Heart left ventricle (tissue), 16 donors: ENCODE results near the gene TMEM119. TPM values are rescaled to one million over a fixed set of nuclear protein-coding genes. Genes with fewer than 3 reads are reported as not detected.

Experiments
- ATAC-seq, 4 donors: fragments of 200-7000 bp; cut with Tn5 transposase; one replicate each; pipeline ENCODE4 v1.9.1; 2020 to 2022; ENCODE audit warnings: moderate library complexity in 4 of 4, mild to moderate bottlenecking in 3 of 4, moderate number of reproducible peaks in 1 of 4
- DNase-seq, 5 donors: peaks; one replicate each; pipeline ENCODE4 v3.0.0-alpha.2; 2020
- H3K27ac ChIP-seq, 12 donors: fragments of 200-600 bp; sonication (generic) in 4 of 12; one replicate each; pipeline versions ENCODE4 v1.5.0 to v1.8.0; 2016 to 2022; ENCODE audit warnings: mild to moderate bottlenecking in 2 of 12
- H3K27me3 ChIP-seq, 9 donors: fragments of 200-600 bp; sonication (generic) in 2 of 9; one replicate each; pipeline versions ENCODE4 v1.5.1 to v1.8.0; 2016 to 2022; ENCODE audit warnings: mild to moderate bottlenecking in 3 of 9
- H3K36me3 ChIP-seq, 9 donors: fragments of 200-600 bp; sonication (generic) in 2 of 9; one replicate each; pipeline versions ENCODE4 v1.5.0 to v1.8.0; 2018 to 2022; ENCODE audit warnings: mild to moderate bottlenecking in 2 of 9
- H3K4me1 ChIP-seq, 12 donors: fragments of 200-600 bp; sonication (generic) in 4 of 12; one replicate each; pipeline versions ENCODE4 v1.5.0 to v1.8.0; 2016 to 2022; ENCODE audit warnings: mild to moderate bottlenecking in 3 of 12
- H3K4me3 ChIP-seq, 12 donors: fragments of 200-600 bp; sonication (generic) in 4 of 12; one replicate each; pipeline versions ENCODE4 v1.5.0 to v1.8.0; 2017 to 2022; ENCODE audit warnings: mild to moderate bottlenecking in 9 of 12, moderate library complexity in 4 of 12
- H3K9me3 ChIP-seq, 12 donors: fragments of 200-600 bp; sonication (generic) in 4 of 12; one replicate each; pipeline versions ENCODE4 v1.5.0 to v1.8.0; 2016 to 2022; ENCODE audit warnings: mild to moderate bottlenecking in 1 of 12
- CTCF ChIP-seq, 12 donors: fragments of 200-600 bp; sonication (generic) in 4 of 12; IDR thresholded peaks; one replicate each; pipeline versions ENCODE4 v1.5.0 to v1.8.0; 2018 to 2022; ENCODE audit warnings: antibody characterized with exemption in 12 of 12, mild to moderate bottlenecking in 5 of 12
- POLR2A ChIP-seq, 2 donors: fragments of 450-650 bp; IDR thresholded peaks; one replicate each; pipeline ENCODE4 v1.6.1; 2017; ENCODE audit warnings: antibody characterized with exemption in 2 of 2, mild to moderate bottlenecking in 2 of 2, moderate library complexity in 2 of 2
- WGBS, 4 donors: extraction: QIAGEN DNeasy Blood & Tissue Kit in 2 of 4; methylation state at CpG; one replicate each; pipeline versions ENCODE4 v1.1.5 to v1.1.7; 2013 to 2018; 5-methylcytosine and 5-hydroxymethylcytosine counted together
- intact Hi-C, 10 donors: fragments of 100-400 bp; cut with DNase I; formaldehyde crosslinking; loops; one replicate each; pipeline versions ENCODE4 v1.11.1 to v1.14.2; 2022
- polyA plus RNA-seq, 2 donors: library from polyadenylated mRNA; stranded (reverse); fragments of 200-250 nt; gene quantifications; one replicate each; pipeline ENCODE4 v1.2.3, GENCODE V29; 2013
- total RNA-seq, 9 donors: library from RNA; depleted of rRNA in 2 of 9; stranded (reverse); fragments of >200 nt in 2 of 9; fragmentation: NEBNext Ultra II Directional in 3 of 9; extraction: Animal tissue kit (Norgen Biotek cat#: 25700) in 3 of 9; gene quantifications; one replicate each; pipeline versions ENCODE4 v1.1.0 to v1.2.4, GENCODE V29; 2016 to 2023
- donor health status: ischemic (EF 13 %, LVEDD 7.1; RV severe dilation, severe dysfunction).
- donor health status: healthy with polysubstance abuse.
- donor health status: DM: no; HTN: yes; CAD: no.
- donor health status: DM: no; HTN: no; CAD: no.
- donor health status: ischemic (EF 25% LVEDD 6.9; RV normal size, moderate dysfunction).
- donor health status: ischemic (EF 25% LVEDD 5.7; RV mildly dilated, moderate dysfunction).
- donor health status: healthy.
- donor health status: DM: yes; HTN: yes; CAD: no.
- donor health status: ischemic (EF 35%, LVEDD 5.7; RV mildly dilated, moderate dysfunction).
- donor health status: nonischemic (EF 11% LVEDD 7.7; RV severe dilation, severe dysfunction).
- donor health status: DM: yes; HTN: yes; CAD: no.
- donor health status: PGD.
- donor health status: ischemic (EF 29% LVEDD 5.4; RV normal size, mild dysfunction).
- donor health status: nonischemic (EF 23%, LVEDD 6.1; RV moderate dilation, normal function).

Gene TMEM119
- total and polyA plus RNA-seq, 11 donors, result 0.19 to 11.0 (median 2.2) TPM

GRCh38 chr12:108564724-108565123 is 33.2 kb downstream of the TMEM119 start:
- peaks cover 0 to 61% (median 59%) of the 10 kb centered on the region in 9 donors for H3K36me3 ChIP-seq
- no peaks in the 10 kb centered on the region for H3K9me3 ChIP-seq
- no peak overlapping the region for H3K4me3 ChIP-seq
- no peaks in the 10 kb centered on the region for H3K27me3 ChIP-seq
- H3K4me1 ChIP-seq, result peaks cover 0 to 70% (median 42%) of the 10 kb centered on the region in 12 donors
- no peak for DNase-seq
- intact Hi-C loops, result loop anchor here (1.0 to 10.0 kb wide), 14 partner anchors 53 to 533 kb away; partner anchors contain the start of genes ALKBH2 (in 8 of the 10), UNG (in 5 of the 10), CORO1C (in 2 of the 10) and SSH1 (in 2 of the 10)
- ATAC-seq, result no peak
- no peak for TF ChIP-seq CTCF (IDR thresholded peaks at IDR 0.05)
- no peak for TF ChIP-seq POLR2A (IDR thresholded peaks at IDR 0.05)
- H3K27ac ChIP-seq, result peak overlapping the region in 9 of 12 donors; percentile 3 to 96 (median 70)

DNA sequence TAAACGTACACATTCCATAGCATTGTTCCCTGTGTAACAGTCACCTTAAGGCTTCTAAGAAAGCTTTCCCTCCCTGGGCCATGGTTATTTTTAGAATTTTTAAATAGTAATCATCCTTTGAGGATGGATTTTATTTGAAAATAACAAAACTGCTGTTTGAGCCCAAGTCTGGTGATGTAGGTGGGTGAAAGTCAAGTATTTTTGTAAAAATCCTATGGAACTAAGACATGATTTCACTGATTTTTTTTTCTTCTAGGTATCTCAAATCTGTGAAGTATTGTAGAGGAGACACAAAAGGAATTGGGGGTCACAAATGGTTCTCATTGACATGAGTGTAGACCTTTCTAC is 34.1 kb downstream of the TMEM119 start:
- Histone ChIP-seq H3K4me1 (peaks cover 3 to 79% (median 51%) of the 10 kb centered on the region in 12 donors), H3K36me3 (peaks cover 0 to 51% (median 49%) of the 10 kb centered on the region in 9 donors), H3K27me3 (no peaks in the 10 kb centered on the region), H3K27ac (peak overlapping the region in 11 of 12 donors; percentile 15 to 98 (median 95)), H3K9me3 (no peaks in the 10 kb centered on the region), H3K4me3 (peak overlapping the region in 10 of 12 donors; percentile 1 to 100 (median 92))
- no peak for ATAC-seq
- TF ChIP-seq CTCF (IDR thresholded peaks at IDR 0.05) (peak in 1 of 12 donors; percentile 12), POLR2A (IDR thresholded peaks at IDR 0.05) (no peak)
- no peak for DNase-seq
- WGBS, 4 donors, result 0 to 5% (median 2%) methylated on average over 1 of the region's 1 CpG
- intact Hi-C loops, result loop anchor here (1.0 to 10.0 kb wide), 16 partner anchors 54 to 534 kb away; partner anchors contain the start of genes ALKBH2 (in 7 of the 10), UNG (in 5 of the 10), SSH1 (in 3 of the 10) and CORO1C (in 2 of the 10)

- 0 to 1% (median 1%) methylated on average over 14 of the region's 14 CpGs for WGBS, 4 donors
- no peaks in the 10 kb centered on the region for H3K9me3 ChIP-seq
- peak; percentile 44 to 65 (median 56) for ATAC-seq
- H3K4me3 ChIP-seq, result peak overlapping the region; percentile 67 to 100 (median 89)
- TF ChIP-seq CTCF (IDR thresholded peaks at IDR 0.05) (peak; percentile 71 to 95 (median 88)), POLR2A (IDR thresholded peaks at IDR 0.05) (no peak)
- H3K36me3 ChIP-seq, result peaks cover 0 to 49% (median 46%) of the 10 kb centered on the region in 9 donors
- H3K27ac ChIP-seq, result peak overlapping the region; percentile 81 to 98 (median 95)
- no peaks in the 10 kb centered on the region for H3K27me3 ChIP-seq
- peak; percentile 84 to 91 (median 86) for DNase-seq
- intact Hi-C loops, result loop anchor here (1.0 to 10.0 kb wide), 15 partner anchors 54 to 534 kb away; partner anchors contain the start of genes ALKBH2 (in 6 of the 10), UNG (in 5 of the 10), SSH1 (in 3 of the 10) and CORO1C (in 2 of the 10)
- H3K4me1 ChIP-seq, result peaks cover 4 to 81% (median 55%) of the 10 kb centered on the region in 12 donors
These were observed 34.6 kb downstream of the TMEM119 start for GRCh38 chr12:108563136-108563803.
